Esophagus squamous epithelium (tissue), 5 donors: ENCODE results near the gene SLC16A12. TPM values are rescaled to one million over a fixed set of nuclear protein-coding genes. Genes with fewer than 3 reads are reported as not detected.
"Not testable (repeated sequence)": the region's sequence is repeated elsewhere in the genome, so short reads cannot be mapped to it uniquely, and the experiment has no call there.

Source experiments
- DNase-seq: peaks from one replicate; lab custom pipeline; 2025; lab: John Stamatoyannopoulos, UW
- H3K27ac ChIP-seq, 4 donors: fragments of 200-600 bp; sonication (generic); one replicate each; pipeline ENCODE4 v1.5.1; 2016 to 2019; ENCODE audit warnings: mild to moderate bottlenecking in 1 of 4
- H3K27me3 ChIP-seq, 4 donors: fragments of 200-600 bp; sonication (generic); 1 replicate in 3 of 4; 2 replicates in 1 of 4; pipeline versions ENCODE4 v1.5.1 to v1.6.0; 2017 to 2021; ENCODE audit warnings: antibody characterized with exemption in 1 of 4
- H3K36me3 ChIP-seq, 3 donors: fragments of 200-600 bp; sonication (generic); one replicate each; pipeline ENCODE4 v1.5.1; 2016 to 2019
- H3K4me1 ChIP-seq, 3 donors: fragments of 200-600 bp; sonication (generic); one replicate each; pipeline ENCODE4 v1.5.1; 2017 to 2019
- H3K4me3 ChIP-seq, 4 donors: fragments of 200-600 bp; sonication (generic); 1 replicate in 3 of 4; 2 replicates in 1 of 4; pipeline ENCODE4 v1.5.1; 2016 to 2019; ENCODE audit warnings: mild to moderate bottlenecking in 2 of 4, moderate library complexity in 1 of 4
- H3K9me3 ChIP-seq, 3 donors: fragments of 200-600 bp; sonication (generic); one replicate each; pipeline ENCODE4 v1.5.1; 2016 to 2019
- POLR2A ChIP-seq, 4 donors: fragments of 450-650 bp; IDR thresholded peaks; one replicate each; pipeline ENCODE4 v1.6.1; 2017; ENCODE audit warnings: antibody characterized with exemption in 4 of 4, mild to moderate bottlenecking in 4 of 4, moderate library complexity in 3 of 4
- WGBS, 2 donors: methylation state at CpG; one replicate each; pipeline ENCODE4 v1.1.5; 2018; 5-methylcytosine and 5-hydroxymethylcytosine counted together
- intact Hi-C: fragments of 100-400 bp; cut with DNase I; formaldehyde crosslinking; loops from one replicate; pipeline ENCODE4 v1.15.0; 2022
- total RNA-seq, 4 donors: library from RNA; depleted of rRNA; stranded (reverse); fragments of >200 nt; gene quantifications; one replicate each; pipeline ENCODE4 v1.1.0, GENCODE V29; 2016
- TF ChIP-seq, protein P1 (sequence below), 6 experiments: fragments of 450-650 bp in 4 of 6; fragments of 200-600 bp in 2 of 6; sonication (generic) in 2 of 6; IDR thresholded peaks; one replicate each; pipeline ENCODE4 v1.5.1; 2016 to 2019; ENCODE audit warnings: antibody characterized with exemption in 6 of 6, mild to moderate bottlenecking in 4 of 6, moderate library complexity in 4 of 6
- donor health status: DM: yes; HTN: yes; CAD: no.

The SLC16A12 gene
- total RNA-seq, 4 donors from 2014 or later, result 0.18 to 1.3 (median 0.23) TPM; not detected in 1

DNA sequence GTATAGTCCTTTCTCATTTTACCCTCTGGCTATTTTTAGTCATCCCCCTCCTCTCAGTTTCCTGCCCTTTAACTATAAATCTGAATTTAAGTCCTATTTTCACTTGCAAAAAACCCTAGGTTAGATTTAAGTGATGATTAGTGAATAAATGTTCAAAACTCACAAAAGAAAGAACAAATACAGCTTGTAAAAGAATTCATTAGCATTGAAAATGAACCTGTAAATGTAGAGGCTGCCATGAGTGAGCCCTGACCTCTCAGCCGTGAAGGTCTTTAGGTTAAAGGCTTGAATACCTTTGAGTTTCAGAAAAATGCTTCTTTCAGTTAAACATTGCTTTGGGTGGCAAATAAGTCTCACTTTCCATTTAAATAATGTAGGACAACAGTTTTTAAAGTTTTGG lies 2.0 kb upstream of the SLC16A12 start:
- no peak for TF ChIP-seq POLR2A (IDR thresholded peaks at IDR 0.05)
- TF ChIP-seq, protein P1, sequence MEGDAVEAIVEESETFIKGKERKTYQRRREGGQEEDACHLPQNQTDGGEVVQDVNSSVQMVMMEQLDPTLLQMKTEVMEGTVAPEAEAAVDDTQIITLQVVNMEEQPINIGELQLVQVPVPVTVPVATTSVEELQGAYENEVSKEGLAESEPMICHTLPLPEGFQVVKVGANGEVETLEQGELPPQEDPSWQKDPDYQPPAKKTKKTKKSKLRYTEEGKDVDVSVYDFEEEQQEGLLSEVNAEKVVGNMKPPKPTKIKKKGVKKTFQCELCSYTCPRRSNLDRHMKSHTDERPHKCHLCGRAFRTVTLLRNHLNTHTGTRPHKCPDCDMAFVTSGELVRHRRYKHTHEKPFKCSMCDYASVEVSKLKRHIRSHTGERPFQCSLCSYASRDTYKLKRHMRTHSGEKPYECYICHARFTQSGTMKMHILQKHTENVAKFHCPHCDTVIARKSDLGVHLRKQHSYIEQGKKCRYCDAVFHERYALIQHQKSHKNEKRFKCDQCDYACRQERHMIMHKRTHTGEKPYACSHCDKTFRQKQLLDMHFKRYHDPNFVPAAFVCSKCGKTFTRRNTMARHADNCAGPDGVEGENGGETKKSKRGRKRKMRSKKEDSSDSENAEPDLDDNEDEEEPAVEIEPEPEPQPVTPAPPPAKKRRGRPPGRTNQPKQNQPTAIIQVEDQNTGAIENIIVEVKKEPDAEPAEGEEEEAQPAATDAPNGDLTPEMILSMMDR (IDR thresholded peaks at IDR 0.05), result no peak

DNA sequence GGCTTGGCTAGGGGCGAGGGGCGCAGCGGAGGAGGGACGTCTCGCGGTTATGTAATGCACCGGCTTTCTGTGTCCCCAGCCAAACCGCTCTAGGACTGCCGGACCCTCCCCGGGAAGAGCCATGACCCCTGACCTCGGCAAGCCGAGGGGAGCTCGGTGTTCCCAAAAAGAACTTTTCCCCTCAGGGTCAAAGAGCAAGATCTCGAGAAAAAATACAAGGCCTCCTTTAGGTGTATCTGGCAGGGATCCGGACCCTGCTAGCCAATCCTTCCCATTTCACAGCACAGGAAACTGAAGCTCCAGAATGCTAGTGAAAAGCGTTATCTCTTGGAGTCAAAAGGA lies 590 bp upstream of the SLC16A12 start:
- DNase-seq, result no peak
- no peak for TF ChIP-seq POLR2A (IDR thresholded peaks at IDR 0.05)
- TF ChIP-seq, protein P1 (IDR thresholded peaks at IDR 0.05), result no peak
- Histone ChIP-seq H3K36me3 (no peaks in the 10 kb centered on the region), H3K4me3 (peak overlapping the region in 3 of 4 donors; percentile 24 to 66 (median 47)), H3K4me1 (peaks cover 8 to 23% (median 11%) of the 10 kb centered on the region in 3 donors), H3K9me3 (no peaks in the 10 kb centered on the region), H3K27me3 (peaks cover 0 to 91% (median 6%) of the 10 kb centered on the region in 4 donors), H3K27ac (no peak overlapping the region)
- WGBS, 2 donors, result 37 to 38% methylated on average over 8 of the region's 16 CpGs
- intact Hi-C loops, result no loop called here

More for the DNA sequence above, 2.0 kb upstream of the SLC16A12 start:
- Histone ChIP-seq H3K27ac (no peak overlapping the region), H3K4me3 (no peak overlapping the region), H3K4me1 (peaks cover 8 to 21% (median 11%) of the 10 kb centered on the region in 3 donors), H3K27me3 (peaks cover 0 to 81% (median 6%) of the 10 kb centered on the region in 4 donors), H3K9me3 (no peaks in the 10 kb centered on the region), H3K36me3 (no peaks in the 10 kb centered on the region)
- intact Hi-C loops, result no loop called here
- DNase-seq, result no peak
- WGBS, 2 donors, result 62 to 70% methylated on average over 1 of the region's 1 CpG

DNA sequence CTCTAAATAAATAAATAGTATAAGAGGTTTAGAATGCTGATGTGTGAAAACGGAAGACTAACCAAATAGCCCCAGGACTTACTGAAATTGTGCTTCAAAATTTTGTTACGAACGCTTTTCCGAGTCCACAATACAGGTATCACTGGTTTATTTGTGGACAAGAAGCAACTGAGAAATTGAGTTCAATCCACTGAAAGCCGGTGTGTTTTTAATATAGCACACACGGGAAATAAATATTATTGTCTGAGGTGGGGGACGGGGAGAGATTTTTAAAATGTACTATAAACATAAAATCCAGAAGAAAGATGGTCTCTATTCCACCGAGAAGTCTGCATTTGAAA lies 598 bp downstream of the SLC16A12 start:
- 18 to 21% methylated on average over 8 of the region's 8 CpGs for WGBS, 2 donors
- TF ChIP-seq, protein P1 (IDR thresholded peaks at IDR 0.05), result no peak
- TF ChIP-seq POLR2A (IDR thresholded peaks at IDR 0.05), result no peak
- peak overlapping the region; percentile 23 to 66 (median 36) for H3K4me3 ChIP-seq
- DNase-seq, result no peak
- H3K9me3 ChIP-seq, result no peaks in the 10 kb centered on the region
- H3K27ac ChIP-seq, result no peak overlapping the region
- peaks cover 8 to 23% (median 11%) of the 10 kb centered on the region in 3 donors for H3K4me1 ChIP-seq
- H3K27me3 ChIP-seq, result peaks cover 0 to 82% (median 6%) of the 10 kb centered on the region in 4 donors
- no peaks in the 10 kb centered on the region for H3K36me3 ChIP-seq
- intact Hi-C loops, result no loop called here

DNA sequence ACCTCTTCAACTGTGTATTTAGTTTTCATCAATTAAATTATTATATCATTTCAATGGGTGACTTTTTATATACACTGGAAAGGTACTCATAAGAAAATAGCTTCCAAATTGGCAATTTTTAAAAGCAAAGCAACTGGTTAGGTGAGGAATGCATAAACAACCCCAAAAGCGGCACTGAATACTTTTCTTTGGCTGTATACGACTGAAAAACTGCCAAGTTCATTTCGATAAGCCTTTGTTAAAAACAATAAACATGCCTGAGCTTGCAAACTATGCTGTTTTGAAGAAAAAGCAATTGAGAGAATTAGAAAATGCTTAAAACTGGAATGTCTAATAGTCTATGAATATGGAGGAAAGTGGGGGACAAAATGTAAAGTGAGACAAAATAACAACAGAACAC lies 2.9 kb downstream of the SLC16A12 start:
- TF ChIP-seq, protein P1 (IDR thresholded peaks at IDR 0.05), result no peak
- TF ChIP-seq POLR2A (IDR thresholded peaks at IDR 0.05), result no peak
- peaks cover 0 to 66% (median 6%) of the 10 kb centered on the region in 4 donors for H3K27me3 ChIP-seq

DNA sequence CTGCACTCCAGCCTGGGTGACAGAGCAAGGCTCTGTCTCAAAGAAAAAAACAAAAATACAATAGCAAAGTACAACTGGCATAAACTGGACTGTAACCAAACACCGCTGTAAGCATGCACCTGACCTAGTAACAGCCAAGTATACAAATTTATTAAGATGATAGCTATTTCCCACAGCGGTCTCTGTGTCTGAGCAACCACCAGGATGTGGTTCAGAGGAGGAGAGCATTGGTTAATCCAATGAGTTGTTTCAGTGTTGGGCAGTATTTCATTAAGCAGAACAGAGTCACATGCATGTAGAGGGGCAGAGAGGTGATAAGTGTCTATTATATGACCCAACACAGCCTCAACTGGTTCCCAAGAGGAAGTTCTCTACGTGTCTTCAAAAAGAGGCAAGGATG lies 4.0 kb downstream of the SLC16A12 start:
- no peaks in the 10 kb centered on the region for H3K36me3 ChIP-seq
- WGBS, 2 donors, result 75 to 91% methylated on average over 3 of the region's 3 CpGs
- peaks cover 8 to 24% (median 11%) of the 10 kb centered on the region in 3 donors for H3K4me1 ChIP-seq
- intact Hi-C loops, result no loop called here
- no peaks in the 10 kb centered on the region for H3K9me3 ChIP-seq
- DNase-seq, result no peak
- no peak overlapping the region for H3K4me3 ChIP-seq
- peaks cover 0 to 55% (median 6%) of the 10 kb centered on the region in 4 donors for H3K27me3 ChIP-seq
- no peak overlapping the region for H3K27ac ChIP-seq
- no peak for TF ChIP-seq POLR2A (IDR thresholded peaks at IDR 0.05)
- TF ChIP-seq, protein P1 (IDR thresholded peaks at IDR 0.05), result no peak

More for the DNA sequence above, 2.9 kb downstream of the SLC16A12 start:
- no peak for DNase-seq
- intact Hi-C loops, result no loop called here
- WGBS, 2 donors, result 18 to 29% methylated on average over 3 of the region's 3 CpGs
- no peaks in the 10 kb centered on the region for H3K36me3 ChIP-seq
- H3K4me3 ChIP-seq, result no peak overlapping the region
- H3K9me3 ChIP-seq, result no peaks in the 10 kb centered on the region
- H3K27ac ChIP-seq, result no peak overlapping the region
- peaks cover 8 to 23% (median 11%) of the 10 kb centered on the region in 3 donors for H3K4me1 ChIP-seq

DNA sequence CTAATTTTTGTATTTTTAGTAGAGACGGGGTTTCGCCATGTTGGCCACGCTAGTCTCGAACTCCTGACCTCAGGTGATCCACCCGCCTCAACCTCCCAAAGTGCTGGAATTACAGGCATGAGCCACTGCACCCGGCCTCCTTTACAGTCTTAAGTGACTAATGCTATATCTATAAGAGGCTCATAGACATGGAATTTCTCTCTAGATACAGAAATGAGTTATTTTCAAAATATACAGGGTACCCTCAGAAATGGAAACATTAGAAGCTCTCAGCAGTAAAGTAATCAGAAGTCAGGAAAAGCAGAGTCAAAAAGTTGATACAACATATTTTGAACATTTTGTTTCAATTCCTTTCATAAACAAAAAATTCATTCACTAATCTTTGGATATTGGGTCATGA lies 5.7 kb downstream of the SLC16A12 start:
- H3K4me3 ChIP-seq, H3K9me3 ChIP-seq, H3K36me3 ChIP-seq, intact Hi-C loops, H3K27ac ChIP-seq, DNase-seq: not testable (repeated sequence)
- H3K27me3 ChIP-seq, result peaks cover 0 to 38% (median 1%) of the 10 kb centered on the region in 4 donors
- H3K4me1 ChIP-seq, result peaks cover 1 to 20% (median 1%) of the 10 kb centered on the region in 3 donors
- WGBS, 2 donors, result 88% methylated on average over 6 of the region's 6 CpGs; no CpG with 5 or more reads in 1 of the 2 donors
